ENCODE data around the gene LEKR1.
A peak's percentile ranks its signal among the peaks of the same experiment; 100 is the strongest.
"Not testable (repeated sequence)": the region's sequence is repeated elsewhere in the genome, so short reads cannot be mapped to it uniquely, and the experiment has no call there.

The LEKR1 gene

DNA sequence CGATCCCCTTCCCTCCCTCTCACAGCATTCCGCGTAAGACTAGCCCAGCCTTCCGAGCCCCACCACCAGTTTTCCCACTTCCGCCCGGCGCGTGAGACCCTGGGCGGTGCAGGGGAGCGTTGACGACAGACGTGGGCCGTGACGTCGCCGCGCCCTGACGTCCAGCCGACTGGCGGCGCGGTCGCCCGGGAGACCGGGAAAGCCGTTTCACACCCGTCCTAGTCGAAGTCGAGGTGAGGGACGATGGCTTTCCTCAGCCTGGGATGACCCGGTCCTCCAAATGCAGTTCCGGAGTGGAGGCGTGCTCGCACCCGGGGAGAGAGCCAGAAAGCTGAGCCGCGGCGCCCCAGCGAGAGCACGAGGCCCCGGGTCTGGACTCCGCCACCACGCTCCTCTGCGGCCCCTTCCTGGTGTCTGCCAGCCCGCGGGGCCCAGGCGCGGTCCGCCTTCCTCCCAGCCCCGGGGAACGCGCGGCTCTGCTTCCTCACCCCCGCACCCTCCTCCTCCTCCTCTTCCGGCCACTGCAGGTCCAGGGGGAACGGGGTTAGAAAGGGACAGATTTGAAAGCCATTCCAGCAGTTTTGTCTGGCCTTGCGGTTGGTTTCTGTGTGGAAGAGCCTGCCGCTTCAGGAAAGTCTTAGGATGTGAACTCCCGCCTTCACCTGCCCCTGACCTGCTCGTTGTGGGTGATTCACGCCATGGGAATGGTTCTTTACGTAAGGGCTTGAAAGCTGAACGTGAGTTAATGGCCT lies at the start of gene LEKR1:
TSS of gene LEKR1 (plus strand) at position 210 of the 752 bp plus-strand sequence. CDS start 2,977 bp downstream, outside the sequence.
- peak; percentile 82 for DNase-seq

DNA sequence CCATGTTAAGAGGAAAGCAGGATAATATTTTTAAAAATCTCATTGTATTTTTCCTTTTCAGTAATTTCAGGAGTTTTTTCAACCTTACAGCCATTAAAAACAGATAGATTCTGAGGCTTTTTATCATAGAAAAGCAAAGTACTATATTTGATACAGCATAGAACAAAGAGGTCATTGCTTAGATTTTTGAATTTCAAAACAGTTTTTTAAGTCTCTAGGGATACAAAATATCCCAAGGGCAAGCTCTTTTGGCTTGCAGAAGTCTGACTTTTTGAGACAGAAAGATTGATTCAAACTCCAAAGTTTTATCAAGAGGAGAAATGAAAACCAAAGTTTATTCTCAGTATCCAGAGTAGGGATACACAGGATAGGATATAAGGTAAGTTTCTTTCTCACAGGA lies 49.3 kb upstream of the LEKR1 start:
- DNase-seq, result no peak

DNA sequence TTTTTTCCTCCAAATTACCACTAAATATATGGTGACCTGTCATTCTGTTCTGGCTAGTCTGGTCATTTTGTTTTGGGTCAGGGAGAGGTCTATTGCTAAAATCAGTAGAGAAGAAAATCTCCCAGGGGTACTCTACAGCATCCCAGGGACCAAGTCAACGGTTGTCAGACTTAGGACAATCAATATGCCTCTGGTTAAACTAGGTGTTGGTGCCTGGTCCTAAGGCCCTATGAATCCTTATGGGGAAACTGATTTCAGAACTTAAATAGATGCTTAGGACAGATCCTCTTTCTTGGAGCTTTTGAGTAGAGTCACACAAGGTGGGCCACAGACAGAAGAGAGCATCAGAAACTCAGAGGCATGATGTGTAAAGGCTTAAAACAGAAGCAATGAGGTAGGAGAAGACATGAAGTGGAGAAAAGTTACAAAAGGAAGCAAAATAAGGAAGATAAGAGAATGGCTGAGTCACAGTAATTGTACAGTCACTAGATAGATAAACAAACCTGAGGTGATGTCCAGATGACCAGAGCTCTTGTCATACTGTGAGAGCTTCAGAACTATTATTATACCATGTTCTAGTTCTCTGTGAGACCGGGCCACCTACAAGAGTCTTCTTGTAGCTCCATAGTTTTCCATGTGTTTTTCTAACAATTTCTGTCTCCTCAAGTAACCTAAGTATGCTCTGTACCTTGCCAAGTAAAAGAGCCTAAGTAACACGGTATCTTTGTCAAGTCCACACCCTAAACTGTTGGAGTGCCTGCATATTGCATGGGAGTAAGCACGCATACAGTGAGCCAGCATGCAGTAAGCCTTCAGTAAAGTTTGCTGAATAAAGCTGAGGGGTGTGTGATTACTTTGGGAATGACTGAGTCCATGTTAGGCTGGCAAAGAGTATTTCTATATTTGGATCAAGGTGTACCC lies 44.6 kb upstream of the LEKR1 start:
- DNase-seq, result no peak

DNA sequence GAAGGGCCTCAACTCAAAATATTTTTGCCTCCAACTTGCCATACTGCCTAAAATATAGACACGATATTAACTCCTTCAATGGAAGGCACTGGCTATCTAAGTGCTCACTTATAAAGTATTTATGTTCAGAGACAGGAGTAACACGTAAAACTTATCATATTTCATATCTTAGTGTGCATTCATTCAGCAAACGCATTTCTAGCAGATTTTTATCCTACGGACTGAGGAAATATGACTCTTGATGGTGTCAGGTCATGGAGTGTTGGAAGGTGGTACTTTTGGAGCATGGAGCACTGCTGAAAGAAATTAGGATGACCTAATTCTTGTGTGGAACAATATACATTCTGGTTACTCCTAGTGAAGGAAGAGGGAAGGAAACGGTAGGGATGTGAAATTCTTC lies 43.8 kb upstream of the LEKR1 start:
- no peak for DNase-seq

DNA sequence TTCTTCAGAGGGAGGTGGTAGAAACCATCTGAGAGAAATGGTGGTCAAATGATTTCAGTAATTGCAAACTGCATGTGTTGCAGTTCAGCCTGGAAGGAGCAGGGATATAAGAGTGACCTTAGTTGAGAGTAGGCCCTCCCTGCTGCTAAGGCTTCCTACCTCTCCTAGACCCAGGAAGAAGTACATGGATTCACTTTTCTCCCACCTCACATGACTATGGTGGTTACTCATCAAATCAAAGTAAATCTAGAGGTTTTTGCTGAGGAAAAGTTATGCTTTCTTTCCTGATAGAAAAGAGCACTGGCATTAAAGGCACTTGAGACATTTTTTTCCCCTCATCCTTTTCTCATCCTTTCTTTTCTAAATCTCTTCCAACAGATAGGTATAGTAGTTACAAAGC lies 43.2 kb upstream of the LEKR1 start:
- DNase-seq, result no peak

DNA sequence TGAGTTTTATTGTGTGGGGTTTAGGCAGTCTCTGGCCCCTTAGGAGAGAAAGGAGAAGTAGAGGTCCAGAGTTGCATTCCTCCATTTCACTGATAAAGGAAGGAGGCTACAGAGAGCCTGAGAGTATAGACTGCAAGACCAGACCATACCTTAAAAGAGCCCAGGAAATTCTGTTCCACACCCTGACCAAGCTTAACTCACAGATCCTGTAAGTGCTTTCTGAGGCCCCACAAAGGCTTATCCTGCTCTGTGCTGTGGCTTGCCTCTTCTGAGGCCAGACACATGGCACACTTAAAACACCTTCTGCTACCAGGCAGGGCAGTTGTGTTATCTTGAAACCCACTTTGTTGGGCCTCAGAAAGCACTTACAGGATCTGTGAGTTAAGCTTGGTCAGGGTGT lies 39.2 kb upstream of the LEKR1 start:
- DNase-seq, result no peak

DNA sequence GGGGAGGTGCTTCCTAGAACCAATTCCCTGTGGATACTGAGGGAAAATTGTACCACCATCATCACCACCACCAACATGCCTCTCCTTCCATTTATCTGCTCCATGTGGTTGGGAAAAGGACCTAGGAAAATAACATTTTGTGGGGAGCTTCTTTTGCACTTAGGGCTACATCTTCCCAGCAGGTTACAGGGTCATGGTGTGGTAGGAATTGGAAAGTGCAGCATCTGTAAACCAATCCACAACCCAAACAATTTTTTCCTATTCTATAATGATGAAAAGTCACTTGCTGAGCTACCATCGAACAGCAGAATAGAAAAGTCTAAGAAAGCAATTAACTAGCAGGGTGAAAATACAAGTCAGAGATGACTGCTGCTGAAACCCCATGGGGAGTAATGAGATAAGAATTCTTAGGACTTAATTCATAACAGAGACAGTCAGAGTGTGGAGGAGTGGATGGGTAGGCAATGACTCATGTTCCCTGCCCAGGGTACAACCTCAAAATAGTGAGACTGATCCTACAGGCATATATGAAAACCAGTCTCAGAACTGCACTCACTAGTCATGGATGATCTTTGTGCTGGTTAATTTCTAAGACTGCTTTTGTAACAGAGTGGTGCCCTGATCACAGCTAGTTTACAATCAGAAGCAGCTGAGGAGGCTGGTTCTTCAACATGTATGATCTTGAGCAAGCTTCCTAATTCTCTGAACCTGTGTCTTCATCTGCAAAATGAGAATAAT lies 38.1 kb upstream of the LEKR1 start:
- DNase-seq, result no peak

DNA sequence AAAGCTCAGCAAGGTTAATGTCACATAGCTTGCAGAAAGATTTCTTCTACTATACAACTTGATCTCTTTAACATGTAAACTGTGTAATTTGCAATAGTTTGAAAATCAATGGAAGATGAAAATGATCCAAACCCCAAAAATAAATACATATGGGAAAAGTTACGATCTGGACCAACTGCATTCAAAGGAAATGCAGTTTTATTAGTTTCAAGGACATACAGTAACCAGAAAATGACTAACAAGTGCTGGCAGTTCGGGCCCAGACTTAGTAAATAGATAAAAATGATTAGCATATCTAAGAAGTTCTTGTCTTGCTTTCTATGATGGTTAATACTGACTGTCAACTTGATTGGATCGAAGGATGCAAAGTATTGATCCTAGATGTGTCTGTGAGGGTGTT lies 37.3 kb upstream of the LEKR1 start:
- no peak for DNase-seq

DNA sequence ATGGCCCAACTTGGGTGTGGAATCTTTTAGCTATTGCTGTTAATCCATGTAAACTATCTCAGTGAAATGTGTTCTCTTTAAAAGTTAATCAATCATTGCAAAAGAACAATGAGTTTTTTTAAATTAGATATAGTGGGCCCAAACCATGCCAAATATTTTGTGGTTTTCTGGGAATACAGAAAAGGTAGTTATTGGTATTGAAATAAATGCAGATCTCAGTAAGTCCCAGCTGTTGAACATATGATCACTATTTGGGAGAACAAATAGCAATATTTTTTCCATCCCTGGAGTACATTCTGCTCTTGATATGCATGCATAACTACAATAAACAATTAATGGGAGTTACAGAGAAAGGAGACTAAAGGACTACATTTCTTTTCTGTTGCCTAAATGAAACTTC lies 36.0 kb upstream of the LEKR1 start:
- no peak for DNase-seq

DNA sequence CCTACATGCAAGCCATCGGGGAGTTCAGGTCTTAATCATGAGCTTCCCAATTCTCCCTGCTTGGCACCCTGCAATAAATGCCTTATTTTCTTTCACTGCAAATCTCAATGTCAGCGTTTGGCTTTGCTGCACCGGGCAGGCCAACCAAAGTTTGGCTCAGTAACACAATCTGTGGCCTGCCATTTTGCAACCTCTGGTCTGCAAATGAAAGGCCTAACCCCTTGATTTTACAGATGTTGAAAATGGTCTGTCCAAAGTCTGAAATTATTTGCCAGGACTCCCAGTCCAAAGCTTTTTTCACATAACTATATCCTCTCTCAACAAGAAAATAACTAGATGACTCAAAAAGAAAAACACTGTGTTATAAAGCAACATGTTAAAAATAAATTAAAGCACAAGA lies 34.0 kb upstream of the LEKR1 start:
- no peak for DNase-seq

DNA sequence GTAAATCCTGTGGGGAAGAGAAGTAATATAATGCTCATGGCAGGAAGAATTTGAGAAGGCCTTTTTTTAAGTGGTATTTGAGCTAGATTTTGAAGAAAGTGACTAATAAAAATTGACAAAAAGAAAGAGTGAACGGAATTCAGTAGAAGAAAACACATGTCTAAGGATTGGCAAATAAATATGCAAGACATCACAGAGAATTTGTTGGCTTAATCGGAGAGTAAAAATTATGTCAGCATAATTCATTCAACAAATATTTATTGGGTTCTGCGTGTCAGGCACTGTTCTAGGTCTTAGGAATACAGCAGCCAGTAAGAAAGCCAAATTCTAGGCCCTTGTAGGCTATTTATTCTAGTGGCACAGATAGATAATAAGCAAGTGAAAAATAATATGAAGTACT lies 33.6 kb upstream of the LEKR1 start:
- DNase-seq, result no peak

DNA sequence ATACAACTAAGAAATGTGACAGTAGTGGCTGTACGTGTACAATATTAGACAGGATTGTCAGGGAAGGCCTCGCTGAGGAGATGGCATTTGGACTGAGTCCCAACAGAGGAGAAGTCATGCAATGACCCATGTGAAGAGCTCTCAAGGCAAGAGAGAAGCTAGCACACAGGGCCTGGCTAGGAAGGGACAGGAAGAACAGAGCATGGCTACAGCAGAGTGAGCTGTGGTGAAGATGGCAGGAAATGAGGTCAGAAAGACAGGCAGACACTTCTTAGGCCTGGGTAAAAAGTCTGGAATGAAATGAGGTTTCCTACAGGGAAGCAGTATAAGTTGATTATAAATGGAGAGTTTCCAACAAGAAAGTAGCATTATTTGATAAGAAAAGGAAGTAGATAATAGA lies 33.2 kb upstream of the LEKR1 start:
- no peak for DNase-seq

DNA sequence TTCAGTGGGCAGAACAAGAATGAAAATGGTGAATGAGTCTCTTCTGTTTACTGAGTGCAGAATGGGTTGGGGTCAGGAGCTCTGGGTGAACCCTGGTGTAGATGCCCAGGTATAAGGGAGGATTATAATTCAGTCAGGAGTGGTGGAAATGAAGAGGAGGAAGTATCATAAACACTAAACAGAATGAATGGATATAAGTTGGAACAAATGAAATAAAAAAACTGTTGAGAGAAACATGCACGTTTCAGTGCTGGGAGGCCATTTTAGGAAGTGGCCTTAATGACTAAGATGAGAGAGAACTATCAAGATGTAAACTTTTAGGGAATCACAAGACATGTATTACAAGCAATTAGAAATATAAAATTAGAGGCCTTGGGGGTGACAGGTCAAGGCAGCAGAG lies 32.8 kb upstream of the LEKR1 start:
- DNase-seq, result no peak

DNA sequence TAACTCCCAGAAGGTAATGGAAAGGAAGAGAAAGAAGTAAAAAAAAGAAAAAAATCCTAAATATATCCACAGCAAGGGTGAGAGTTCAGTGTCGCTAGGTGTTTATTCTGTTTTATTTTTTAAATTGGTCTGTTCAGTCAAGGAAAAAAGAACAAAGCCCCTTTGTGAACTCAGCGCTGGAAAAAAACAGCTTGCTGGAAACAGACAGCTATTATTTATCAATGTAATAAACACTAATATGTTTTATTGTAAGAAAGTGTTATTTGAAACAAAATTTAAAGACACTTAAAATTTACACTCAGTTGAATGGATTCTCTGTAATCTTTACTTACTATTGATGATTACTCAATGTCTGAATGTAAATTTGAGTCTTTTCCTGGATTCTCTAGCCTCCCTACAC lies 32.3 kb upstream of the LEKR1 start:
- no peak for DNase-seq

DNA sequence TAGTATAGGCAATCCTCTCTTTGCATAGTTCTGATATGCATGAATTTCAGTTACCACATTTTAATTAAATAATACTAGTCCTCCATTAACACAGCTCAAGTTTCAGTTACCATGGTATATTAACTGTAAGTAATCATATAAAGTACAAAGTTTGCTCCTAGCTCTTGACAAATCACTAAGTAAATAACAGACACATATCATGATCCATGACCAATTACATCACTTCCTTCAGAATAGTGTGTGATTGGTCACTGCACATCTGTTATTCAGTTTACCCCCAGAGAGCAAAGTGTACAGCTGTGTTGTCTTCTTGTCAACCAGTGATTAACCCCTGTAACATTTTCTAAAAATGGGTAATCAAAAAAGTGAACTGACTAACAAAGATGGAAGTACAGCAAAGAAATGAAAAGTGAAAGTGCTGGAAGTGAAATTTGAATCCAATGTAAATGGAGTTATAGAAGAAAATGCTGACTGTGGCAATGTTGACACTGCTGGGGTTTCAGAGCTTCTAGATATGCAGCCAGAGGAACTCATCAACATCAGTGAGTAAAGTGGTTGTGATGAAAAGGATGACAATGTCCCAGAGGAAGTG lies 30.2 kb upstream of the LEKR1 start:
- no peak for DNase-seq

DNA sequence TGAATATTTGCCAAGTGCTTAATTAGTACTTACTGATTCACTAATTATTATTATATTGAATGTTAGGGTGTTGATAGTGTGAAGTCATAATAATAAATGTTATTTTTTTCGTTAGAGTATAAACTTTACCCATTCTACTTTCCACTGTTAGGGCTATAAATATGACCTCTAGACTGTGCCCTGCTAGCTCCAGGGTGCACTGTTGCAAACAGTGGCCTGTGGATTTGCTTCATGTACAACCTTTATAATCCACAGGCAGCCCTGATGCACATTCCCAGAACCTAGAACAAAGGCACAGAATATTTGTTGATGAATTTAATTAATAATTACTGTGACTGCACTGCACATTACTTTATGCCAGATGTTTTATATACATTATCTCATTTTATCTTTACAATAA lies 28.8 kb upstream of the LEKR1 start:
- DNase-seq, result no peak

DNA sequence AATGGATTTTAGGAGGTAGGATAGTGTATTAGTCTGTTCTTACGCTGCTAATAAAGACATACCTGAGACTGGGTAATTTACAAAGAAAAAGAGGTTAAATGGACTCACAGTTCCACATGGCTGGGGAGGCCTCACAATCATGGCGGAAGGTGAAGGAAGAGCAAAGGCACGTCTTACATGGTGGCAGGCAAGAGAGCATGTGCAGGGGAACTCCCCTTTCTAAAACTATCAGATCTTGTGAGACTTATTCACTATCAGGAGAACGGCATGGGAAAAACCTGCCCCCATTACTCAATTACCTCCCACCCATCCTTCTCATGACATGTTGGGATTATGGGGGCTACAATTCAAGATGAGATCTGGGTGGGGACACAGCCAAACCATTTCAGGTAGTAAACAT lies 25.9 kb upstream of the LEKR1 start:
- DNase-seq, result not testable (repeated sequence)

DNA sequence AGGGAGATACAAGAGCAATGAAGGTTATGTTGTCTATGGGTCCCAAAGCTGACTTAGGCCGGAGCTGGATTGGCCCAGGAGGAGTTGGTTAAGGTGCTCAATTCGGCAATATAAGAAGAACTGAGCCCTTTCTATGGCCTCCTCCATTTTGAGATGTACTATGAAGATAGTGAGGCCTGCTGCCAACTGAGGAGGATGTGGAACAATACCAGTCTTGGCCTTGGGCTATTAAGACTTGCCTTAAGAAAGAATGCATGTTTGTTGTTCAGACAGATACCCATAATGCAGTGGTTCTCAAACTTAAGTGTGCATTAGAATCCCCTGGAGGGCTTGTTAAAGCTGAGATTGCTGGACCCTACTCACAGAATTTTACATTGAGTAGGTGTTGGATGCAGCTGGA lies 24.4 kb upstream of the LEKR1 start:
- DNase-seq, result no peak

DNA sequence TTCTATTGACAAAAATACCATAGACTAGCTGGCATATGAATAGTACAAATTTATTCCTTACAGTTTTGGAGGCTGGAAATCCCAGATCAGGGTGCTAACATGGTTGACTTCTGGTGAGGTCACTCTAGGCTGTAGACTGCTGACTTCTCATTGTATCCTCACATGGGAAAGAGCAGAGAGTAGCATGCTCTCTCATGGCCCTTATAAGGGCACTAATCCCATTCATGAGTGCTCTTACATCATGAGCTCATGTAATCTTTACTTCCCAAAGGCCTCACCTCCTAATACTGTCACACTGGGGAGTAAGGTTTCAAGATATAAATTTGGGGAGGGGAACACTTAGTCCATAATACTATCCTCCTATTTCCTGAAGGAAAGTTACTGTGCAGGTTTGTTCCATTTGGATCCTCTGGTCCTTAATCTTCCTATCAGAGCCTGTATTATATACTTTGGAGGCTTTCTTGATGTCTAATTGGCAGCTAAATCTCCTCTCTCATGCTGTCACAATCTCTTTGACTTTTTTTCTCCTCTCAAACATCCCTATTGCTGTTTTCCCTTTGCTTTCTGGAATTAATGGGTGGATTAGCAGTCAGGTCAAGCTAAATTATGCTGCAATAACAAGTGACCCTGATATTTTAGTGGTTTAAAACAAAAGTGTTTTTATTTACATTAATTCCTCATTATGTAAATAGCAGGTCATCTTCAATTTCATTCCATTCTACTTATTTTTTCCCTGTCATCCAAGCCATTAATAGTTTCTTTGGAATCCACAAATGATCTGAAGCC lies 23.1 kb upstream of the LEKR1 start:
- no peak for DNase-seq

DNA sequence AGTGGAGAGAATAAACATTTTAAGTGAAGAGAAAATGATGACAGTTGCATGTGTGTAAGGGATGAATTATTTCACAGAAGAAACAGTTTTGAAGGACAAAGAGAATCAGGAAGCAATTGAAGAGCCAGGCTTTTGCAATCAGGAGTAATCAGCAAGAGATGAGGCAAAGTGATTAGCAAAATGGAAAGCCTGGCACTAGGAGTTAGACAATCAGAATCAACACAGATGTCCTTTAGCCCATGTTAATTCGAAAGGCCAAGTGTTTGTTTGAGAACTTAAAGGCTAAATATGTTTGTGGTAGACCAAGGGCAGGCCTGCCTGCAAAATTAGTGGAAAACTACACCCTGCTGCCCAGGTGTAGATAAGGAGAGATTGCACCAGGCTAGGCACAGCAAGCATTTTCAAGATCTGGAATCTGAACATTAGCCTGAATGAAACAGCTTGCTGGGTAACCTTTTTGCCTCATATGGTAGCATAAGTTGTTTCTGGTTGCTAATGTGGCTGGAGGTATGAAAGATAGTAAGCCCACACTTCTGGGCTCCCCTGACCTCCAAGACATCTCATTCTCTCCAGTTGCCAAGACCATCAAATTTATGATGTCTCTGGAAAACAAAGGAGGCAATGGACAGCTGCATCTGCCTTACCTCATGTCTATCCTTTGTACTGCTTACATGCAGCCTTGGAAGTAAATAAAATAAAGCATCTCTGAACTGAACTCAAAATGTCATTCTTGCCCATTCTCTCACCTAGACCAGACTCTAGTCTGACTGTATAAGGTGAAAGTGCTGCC lies 22.0 kb upstream of the LEKR1 start:
- DNase-seq, result no peak

DNA sequence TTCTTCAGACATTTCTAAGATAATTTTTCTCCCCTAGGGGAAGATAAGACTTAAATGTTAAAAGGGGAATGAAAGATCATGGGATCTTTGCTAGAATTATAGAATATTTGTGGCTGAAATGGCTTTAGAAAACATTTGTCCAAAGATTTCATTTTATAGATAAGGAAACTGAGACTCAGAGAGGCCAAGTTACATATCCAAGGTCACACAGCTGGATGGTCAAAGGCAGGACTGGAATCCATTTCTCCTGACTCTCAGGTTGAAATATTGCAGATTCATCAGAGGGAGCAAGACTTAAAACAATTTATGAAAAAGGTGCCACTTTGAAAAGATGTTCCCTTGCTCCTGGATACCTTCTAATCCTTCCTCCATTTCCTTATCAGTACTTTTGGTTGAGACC lies 19.5 kb upstream of the LEKR1 start:
- DNase-seq, result no peak

DNA sequence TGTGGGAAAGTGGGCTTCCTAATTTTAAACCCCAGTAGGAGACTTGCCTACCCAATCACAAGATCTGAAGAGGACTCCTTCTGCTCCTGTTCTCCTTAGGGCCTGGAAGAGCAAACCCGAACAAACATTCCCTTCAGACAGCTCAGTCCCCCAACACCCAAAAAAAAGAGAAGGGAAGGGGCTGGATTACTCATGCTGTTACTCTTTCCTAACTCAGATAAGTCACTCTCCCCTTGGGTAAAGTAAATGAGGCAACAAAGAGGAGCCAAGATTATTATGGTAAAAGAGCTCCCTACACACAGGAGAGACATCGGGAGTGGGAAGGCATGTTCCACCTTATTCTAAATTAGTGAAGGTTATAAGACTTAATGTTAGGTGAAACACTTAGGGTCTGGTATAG lies 18.1 kb upstream of the LEKR1 start:
- DNase-seq, result no peak
